K562 treated with DMSO at 1 percent for 24 hours (cell line): Measurements from ENCODE around the gene ZNF629. TPM values are rescaled to one million over a fixed set of nuclear protein-coding genes. Genes with fewer than 3 reads are reported as not detected.

Experiments
- total RNA-seq: library from RNA; unstranded; fragments of 300-600 nt; gene quantifications from 2 replicates; pipeline ENCODE4 v1.2.3, GENCODE V29; 2022; ENCODE audit warnings: low read depth; ENCODE audit not compliant: insufficient read depth

ZNF629 gene
- 16.4 and 17.8 TPM in 2 replicates for total RNA-seq

DNA sequence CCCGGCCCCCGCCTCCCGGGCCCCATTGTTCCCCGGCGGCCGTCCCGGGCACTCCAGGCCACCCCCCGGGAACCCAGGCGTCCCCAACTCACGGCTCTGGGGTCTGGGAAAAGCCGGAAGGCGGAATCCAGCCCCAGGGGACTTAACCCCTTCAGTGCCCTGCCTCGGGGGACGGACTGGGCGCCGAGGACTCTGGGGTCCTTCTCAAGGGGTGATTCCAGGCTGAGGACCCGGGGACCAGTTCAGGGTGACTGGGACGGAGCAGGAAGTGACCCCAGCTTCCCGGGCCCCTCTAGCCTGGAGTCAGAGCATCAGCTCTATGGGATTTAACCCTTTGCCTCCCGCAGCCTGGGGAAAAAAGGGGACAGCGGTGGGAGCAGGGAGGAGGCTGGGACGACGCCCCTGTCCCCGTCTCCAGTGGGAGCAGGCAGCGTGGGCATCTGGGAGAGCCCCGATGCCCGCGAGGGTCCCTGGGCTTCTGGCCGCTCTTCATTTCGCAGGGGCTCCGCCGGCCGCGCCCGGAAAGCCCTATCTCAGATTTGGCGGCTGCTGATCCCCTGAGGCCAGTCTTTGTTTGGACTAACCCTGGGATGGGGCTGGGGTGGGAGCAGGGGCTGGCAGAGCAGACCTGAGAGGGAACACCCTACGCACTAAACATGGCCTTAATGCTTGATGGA is at the start of gene ZNF629:
Gene ZNF629, minus strand, starts transcription at position 270 of the 677 bp plus-strand sequence. CDS start 2,723 bp downstream, outside the sequence.

DNA sequence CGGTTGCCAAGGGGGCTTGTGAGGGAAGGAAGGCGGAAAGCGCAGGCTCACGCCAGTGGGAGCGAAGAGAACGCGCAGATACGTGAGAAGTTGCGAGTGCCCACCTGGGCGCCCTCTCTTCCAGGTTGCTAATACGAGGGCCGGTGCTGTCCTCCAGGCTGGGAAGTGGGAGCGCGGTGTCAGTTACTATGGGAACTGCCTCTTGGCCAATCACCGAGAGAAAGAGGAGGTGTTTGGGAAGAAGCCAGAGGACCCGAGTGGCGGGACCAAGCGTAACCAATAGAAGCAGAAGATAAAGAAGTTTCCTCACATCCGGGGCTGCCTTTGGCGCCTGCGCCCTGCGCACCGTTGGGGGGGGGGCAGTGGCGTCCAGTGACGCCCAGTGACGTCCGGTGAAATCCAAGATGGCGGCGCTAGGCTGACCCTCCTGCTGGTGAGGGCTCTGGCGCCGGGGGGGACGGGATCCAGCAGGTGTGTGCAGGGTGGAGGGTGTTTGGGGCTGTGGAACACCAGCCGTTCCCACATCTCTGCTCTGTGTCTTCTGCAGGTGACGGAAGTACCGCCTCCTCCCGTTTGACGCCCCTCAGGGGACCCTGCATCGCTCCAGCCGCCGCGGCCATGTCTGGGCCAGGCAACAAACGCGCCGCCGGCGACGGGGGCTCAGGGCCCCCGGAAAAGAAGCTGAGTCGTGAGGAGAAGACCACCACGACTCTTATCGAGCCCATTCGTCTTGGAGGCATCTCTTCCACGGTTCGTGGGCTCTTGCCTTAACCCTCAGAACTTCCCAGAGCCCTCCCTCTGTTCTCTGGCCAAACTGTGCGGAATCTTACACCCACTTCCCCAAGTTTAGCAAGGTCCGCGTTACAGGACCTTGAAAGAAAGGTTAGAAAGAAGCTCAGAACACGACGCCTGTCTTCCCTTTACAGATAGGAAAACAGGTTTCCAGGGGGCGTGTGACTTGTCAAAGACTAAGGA is 24.8 kb downstream of the ZNF629 start, which contains the start of the genes CFAP119 and RNF40:
Gene CFAP119, minus strand, starts transcription at position 135 of the 975 bp plus-strand sequence. CDS start 314 bp downstream, outside the sequence.
Gene RNF40, plus strand, starts transcription at position 395 of the 975 bp plus-strand sequence. Its CDS starts 224 bp downstream, at position 619.

DNA sequence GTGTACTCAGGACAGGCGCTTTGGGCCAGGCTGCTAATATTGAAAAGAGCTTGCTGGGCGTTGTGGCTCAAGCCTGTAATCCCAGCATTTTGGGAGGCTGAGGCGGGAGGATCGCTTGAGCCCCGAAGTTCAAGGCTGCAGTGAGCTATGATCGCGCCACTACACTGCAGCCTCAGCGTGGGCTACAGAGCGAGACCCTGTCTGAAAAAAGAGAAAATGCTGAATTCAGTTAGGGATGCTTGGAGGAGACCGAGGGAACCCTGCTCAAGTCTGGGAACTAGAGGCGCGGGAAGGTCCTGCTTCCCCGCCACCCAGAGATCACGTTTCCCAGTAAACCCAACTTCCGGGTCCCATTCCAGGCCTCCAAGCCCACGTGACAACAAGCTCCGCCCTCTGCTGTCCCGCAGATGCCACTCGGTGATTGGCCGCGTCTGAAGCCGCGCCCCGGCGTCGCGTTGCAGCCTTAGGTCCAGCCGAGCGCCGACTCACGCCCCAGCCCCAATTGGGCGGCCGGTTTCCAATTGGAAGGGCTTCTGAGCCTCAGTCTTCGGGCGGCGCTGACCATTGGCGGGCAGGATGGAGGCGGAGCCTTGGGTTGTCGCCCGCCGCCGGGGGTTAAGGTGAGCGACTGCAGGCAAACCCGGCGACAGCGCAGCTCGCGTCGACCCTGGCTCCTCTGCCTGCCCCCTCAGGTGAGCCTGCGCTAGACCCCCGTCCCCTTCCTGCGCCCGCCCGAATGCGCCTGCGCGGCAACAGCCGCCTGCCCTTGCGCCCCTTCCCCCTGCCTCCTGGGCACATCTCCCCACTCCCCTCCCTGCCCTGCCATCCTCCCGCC is 39.0 kb downstream of the ZNF629 start, which contains the start of gene PHKG2:
Gene PHKG2, plus strand, starts transcription at position 627 of the 835 bp plus-strand sequence. CDS start 396 bp downstream, outside the sequence.

Other genes with a start within 250 kb of the ZNF629 start
- gene ZNF764, start 228.8 kb downstream of the ZNF629 start, total RNA-seq = 11.6 and 14.7 TPM in 2 replicates
- 11.1 and 12.9 TPM in 2 replicates for gene ZNF688, start 215.5 kb downstream of the ZNF629 start, total RNA-seq
- 4.4 and 5.6 TPM in 2 replicates for gene ZNF785, start 201.5 kb downstream of the ZNF629 start, total RNA-seq
- gene ZNF689, start 176.8 kb downstream of the ZNF629 start, total RNA-seq = 12.7 and 15.4 TPM in 2 replicates
- 66.5 and 87.0 TPM in 2 replicates for gene PRR14, start 136.2 kb downstream of the ZNF629 start, total RNA-seq
- 64.4 and 71.6 TPM in 2 replicates for gene FBRS, start 128.8 kb downstream of the ZNF629 start, total RNA-seq
- 30.5 and 36.6 TPM in 2 replicates for gene SRCAP, start 88.0 kb downstream of the ZNF629 start, total RNA-seq
- gene PHKG2, start 38.8 kb downstream of the ZNF629 start, total RNA-seq = 50.6 and 51.7 TPM in 2 replicates
- 12.9 and 15.0 TPM in 2 replicates for gene CFAP119, start 25.1 kb downstream of the ZNF629 start, total RNA-seq
- gene RNF40, start 24.9 kb downstream of the ZNF629 start, total RNA-seq = 95.9 and 110 TPM in 2 replicates
- gene BCL7C, start 106.9 kb upstream of the ZNF629 start, total RNA-seq = 39.7 and 39.8 TPM in 2 replicates
- gene CTF1, start 109.4 kb upstream of the ZNF629 start, total RNA-seq = 3.7 and 4.2 TPM in 2 replicates
- 30.5 TPM in 2 replicates for gene FBXL19, start 136.4 kb upstream of the ZNF629 start, total RNA-seq
- 86.5 and 97.3 TPM in 2 replicates for gene ORAI3, start 161.9 kb upstream of the ZNF629 start, total RNA-seq
- 21.2 and 22.6 TPM in 2 replicates for gene SETD1A, start 170.5 kb upstream of the ZNF629 start, total RNA-seq
- 41.6 and 42.7 TPM in 2 replicates for gene HSD3B7, start 198.0 kb upstream of the ZNF629 start, total RNA-seq
- 0.65 and 0.82 TPM in 2 replicates for gene STX1B, start 223.4 kb upstream of the ZNF629 start, total RNA-seq
- 48.7 and 57.8 TPM in 2 replicates for gene STX4, start 246.4 kb upstream of the ZNF629 start, total RNA-seq